GM19238 (cell line): Measurements from ENCODE around the gene ZNF563.

ENCODE experiments used
- DNase-seq: peaks from one replicate; pipeline ENCODE4 v3.0.0; 2011; ENCODE audit warnings: low spot score; ENCODE audit not compliant: insufficient read length

Gene ZNF563

GRCh38 chr19:12294249-12295158 lies 38.9 kb downstream of the ZNF563 start, which contains the start of gene ZNF44:
ZNF44 (minus strand) TSS chr19:12294883; CDS start chr19:12294694, 189 bp downstream.
- DNase-seq, result peak; percentile 89

- DNase-seq, result peak; percentile 79
These were observed 39.6 kb downstream of the ZNF563 start for GRCh38 chr19:12293777-12294248.

GRCh38 chr19:12289790-12290065 lies 43.7 kb downstream of the ZNF563 start:
- no peak for DNase-seq

GRCh38 chr19:12287958-12288500 lies 45.4 kb downstream of the ZNF563 start:
- no peak for DNase-seq

- DNase-seq, result no peak
These were observed 48.8 kb downstream of the ZNF563 start for GRCh38 chr19:12284631-12285030.

- no peak for DNase-seq
These were observed 49.2 kb downstream of the ZNF563 start for GRCh38 chr19:12284226-12284625.

- DNase-seq, result no peak
These were observed 54.7 kb downstream of the ZNF563 start for GRCh38 chr19:12278713-12279112.

GRCh38 chr19:12272980-12273901 lies 60.2 kb downstream of the ZNF563 start:
- no peak for DNase-seq

- no peak for DNase-seq
These were observed 61.0 kb downstream of the ZNF563 start for GRCh38 chr19:12272386-12272785.

GRCh38 chr19:12270854-12271253 lies 62.6 kb downstream of the ZNF563 start:
- DNase-seq, result no peak
